HEK293 (cell line): ENCODE data around the gene TIGIT.

Source experiments
- BCL11A ChIP-seq: fragments of 450-650 bp; formaldehyde crosslinking; IDR thresholded peaks from 2 replicates; pipeline ENCODE4 v1.5.1; 2016; ENCODE audit warnings: low read depth, missing biosample characterization, missing genetic modification characterization
- GLIS1 ChIP-seq: fragments of 450-650 bp; formaldehyde crosslinking; IDR thresholded peaks from 2 replicates; pipeline ENCODE4 v1.5.1; 2016; ENCODE audit warnings: missing biosample characterization, missing genetic modification characterization
- OSR2 ChIP-seq: fragments of 450-650 bp; formaldehyde crosslinking; IDR thresholded peaks from 2 replicates; pipeline ENCODE4 v1.5.1; 2016; ENCODE audit warnings: missing biosample characterization, missing genetic modification characterization
- SP2 ChIP-seq: fragments of 450-650 bp; formaldehyde crosslinking; IDR thresholded peaks from 2 replicates; pipeline ENCODE4 v1.5.1; 2016; ENCODE audit warnings: missing biosample characterization, missing genetic modification characterization
- WT1 ChIP-seq: fragments of 450-650 bp; formaldehyde crosslinking; IDR thresholded peaks from 2 replicates; pipeline ENCODE4 v1.5.1; 2016; ENCODE audit warnings: missing biosample characterization, missing genetic modification characterization
- ZFP37 ChIP-seq: fragments of 450-650 bp; formaldehyde crosslinking; IDR thresholded peaks from 2 replicates; pipeline ENCODE4 v1.5.1; 2016; ENCODE audit warnings: missing biosample characterization, missing genetic modification characterization
- ZNF423 ChIP-seq: fragments of 450-650 bp; formaldehyde crosslinking; IDR thresholded peaks from 2 replicates; pipeline ENCODE4 v1.5.1; 2016; ENCODE audit warnings: missing biosample characterization, missing genetic modification characterization
- ZNF621 ChIP-seq: fragments of 450-650 bp; formaldehyde crosslinking; IDR thresholded peaks from 2 replicates; pipeline ENCODE4 v1.5.1; 2017; ENCODE audit warnings: missing biosample characterization, missing genetic modification characterization
- ZNF777 ChIP-seq: fragments of 450-650 bp; formaldehyde crosslinking; IDR thresholded peaks from 2 replicates; pipeline ENCODE4 v1.5.1; 2017; ENCODE audit warnings: missing biosample characterization, missing genetic modification characterization, borderline replicate concordance
- TF ChIP-seq, protein P1 (sequence below): sonication (generic); formaldehyde crosslinking; IDR thresholded peaks from 2 replicates; pipeline ENCODE4 v1.8.1; 2022; ENCODE audit warnings: mild to moderate bottlenecking, moderate library complexity, missing genetic modification reagents
- TF ChIP-seq, protein P2 (sequence below): fragments of 450-650 bp; formaldehyde crosslinking; IDR thresholded peaks from 2 replicates; pipeline ENCODE4 v1.5.1; 2016; ENCODE audit warnings: missing biosample characterization, missing genetic modification characterization, low read depth
- TF ChIP-seq, protein P3 (sequence below): fragments of 450-650 bp; formaldehyde crosslinking; IDR thresholded peaks from 2 replicates; pipeline ENCODE4 v1.5.1; 2016; ENCODE audit warnings: missing biosample characterization, missing genetic modification characterization
- TF ChIP-seq, protein P4 (sequence below): fragments of 450-650 bp; formaldehyde crosslinking; IDR thresholded peaks from 2 replicates; pipeline ENCODE4 v1.5.1; 2017; ENCODE audit warnings: missing biosample characterization, missing genetic modification characterization
- TF ChIP-seq, protein P5 (sequence below): fragments of 450-650 bp; formaldehyde crosslinking; IDR thresholded peaks from 2 replicates; pipeline ENCODE4 v1.5.1; 2016; ENCODE audit warnings: missing biosample characterization, missing genetic modification characterization

DNA sequence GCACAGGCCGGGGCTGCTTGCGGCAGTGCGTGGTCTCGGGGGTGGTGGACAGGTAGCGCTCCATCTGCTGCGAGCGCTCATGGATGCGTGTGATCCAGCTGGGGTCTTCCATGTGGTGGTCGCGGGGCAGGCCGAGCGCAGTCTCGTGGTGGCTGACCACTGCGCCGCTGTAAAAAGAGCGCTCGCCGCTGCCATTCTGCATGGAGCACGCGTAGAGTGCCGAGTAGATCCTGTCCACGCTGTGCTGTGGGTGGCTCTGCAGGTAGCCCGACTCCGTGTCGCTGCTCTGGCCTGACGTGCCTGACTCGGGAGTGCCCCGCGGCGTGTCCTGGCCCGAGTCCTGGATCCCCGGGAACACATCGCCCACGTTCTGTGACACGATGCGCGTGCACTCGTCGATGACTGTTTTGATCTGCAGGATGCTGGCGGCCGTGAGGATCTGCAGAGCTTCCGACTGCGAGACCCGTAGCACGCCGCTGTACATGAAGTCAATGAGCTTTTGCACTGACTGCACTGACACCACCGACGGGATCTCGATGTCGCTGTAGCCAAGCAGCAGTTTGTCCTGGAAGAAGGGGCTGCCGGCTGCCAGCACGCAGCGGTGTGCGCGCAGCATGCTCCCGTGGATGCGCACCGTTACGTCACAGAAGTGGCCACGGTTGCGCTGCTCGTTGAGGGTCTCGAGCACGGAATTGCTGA is 57.4 kb downstream of the TIGIT start:
- TF ChIP-seq, protein P1, sequence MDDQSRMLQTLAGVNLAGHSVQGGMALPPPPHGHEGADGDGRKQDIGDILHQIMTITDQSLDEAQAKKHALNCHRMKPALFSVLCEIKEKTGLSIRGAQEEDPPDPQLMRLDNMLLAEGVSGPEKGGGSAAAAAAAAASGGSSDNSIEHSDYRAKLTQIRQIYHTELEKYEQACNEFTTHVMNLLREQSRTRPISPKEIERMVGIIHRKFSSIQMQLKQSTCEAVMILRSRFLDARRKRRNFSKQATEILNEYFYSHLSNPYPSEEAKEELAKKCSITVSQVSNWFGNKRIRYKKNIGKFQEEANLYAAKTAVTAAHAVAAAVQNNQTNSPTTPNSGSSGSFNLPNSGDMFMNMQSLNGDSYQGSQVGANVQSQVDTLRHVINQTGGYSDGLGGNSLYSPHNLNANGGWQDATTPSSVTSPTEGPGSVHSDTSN (CRISPR knock-in tag), result no peak
- TF ChIP-seq, protein P2, sequence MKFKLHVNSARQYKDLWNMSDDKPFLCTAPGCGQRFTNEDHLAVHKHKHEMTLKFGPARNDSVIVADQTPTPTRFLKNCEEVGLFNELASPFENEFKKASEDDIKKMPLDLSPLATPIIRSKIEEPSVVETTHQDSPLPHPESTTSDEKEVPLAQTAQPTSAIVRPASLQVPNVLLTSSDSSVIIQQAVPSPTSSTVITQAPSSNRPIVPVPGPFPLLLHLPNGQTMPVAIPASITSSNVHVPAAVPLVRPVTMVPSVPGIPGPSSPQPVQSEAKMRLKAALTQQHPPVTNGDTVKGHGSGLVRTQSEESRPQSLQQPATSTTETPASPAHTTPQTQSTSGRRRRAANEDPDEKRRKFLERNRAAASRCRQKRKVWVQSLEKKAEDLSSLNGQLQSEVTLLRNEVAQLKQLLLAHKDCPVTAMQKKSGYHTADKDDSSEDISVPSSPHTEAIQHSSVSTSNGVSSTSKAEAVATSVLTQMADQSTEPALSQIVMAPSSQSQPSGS (tag by site-specific recombination), result no peak
- TF ChIP-seq GLIS1 (tag by site-specific recombination), result no peak
- TF ChIP-seq ZNF423 (tag by site-specific recombination), result no peak
- no peak for TF ChIP-seq SP2
- no peak for TF ChIP-seq ZNF621 (tag by site-specific recombination)
- TF ChIP-seq, protein P3, sequence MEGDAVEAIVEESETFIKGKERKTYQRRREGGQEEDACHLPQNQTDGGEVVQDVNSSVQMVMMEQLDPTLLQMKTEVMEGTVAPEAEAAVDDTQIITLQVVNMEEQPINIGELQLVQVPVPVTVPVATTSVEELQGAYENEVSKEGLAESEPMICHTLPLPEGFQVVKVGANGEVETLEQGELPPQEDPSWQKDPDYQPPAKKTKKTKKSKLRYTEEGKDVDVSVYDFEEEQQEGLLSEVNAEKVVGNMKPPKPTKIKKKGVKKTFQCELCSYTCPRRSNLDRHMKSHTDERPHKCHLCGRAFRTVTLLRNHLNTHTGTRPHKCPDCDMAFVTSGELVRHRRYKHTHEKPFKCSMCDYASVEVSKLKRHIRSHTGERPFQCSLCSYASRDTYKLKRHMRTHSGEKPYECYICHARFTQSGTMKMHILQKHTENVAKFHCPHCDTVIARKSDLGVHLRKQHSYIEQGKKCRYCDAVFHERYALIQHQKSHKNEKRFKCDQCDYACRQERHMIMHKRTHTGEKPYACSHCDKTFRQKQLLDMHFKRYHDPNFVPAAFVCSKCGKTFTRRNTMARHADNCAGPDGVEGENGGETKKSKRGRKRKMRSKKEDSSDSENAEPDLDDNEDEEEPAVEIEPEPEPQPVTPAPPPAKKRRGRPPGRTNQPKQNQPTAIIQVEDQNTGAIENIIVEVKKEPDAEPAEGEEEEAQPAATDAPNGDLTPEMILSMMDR, result no peak
- TF ChIP-seq, protein P4, sequence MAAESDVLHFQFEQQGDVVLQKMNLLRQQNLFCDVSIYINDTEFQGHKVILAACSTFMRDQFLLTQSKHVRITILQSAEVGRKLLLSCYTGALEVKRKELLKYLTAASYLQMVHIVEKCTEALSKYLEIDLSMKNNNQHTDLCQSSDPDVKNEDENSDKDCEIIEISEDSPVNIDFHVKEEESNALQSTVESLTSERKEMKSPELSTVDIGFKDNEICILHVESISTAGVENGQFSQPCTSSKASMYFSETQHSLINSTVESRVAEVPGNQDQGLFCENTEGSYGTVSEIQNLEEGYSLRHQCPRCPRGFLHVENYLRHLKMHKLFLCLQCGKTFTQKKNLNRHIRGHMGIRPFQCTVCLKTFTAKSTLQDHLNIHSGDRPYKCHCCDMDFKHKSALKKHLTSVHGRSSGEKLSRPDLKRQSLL (tag by site-specific recombination), result no peak
- TF ChIP-seq OSR2 (tag by site-specific recombination), result no peak
- TF ChIP-seq ZNF777 (tag by site-specific recombination), result no peak
- TF ChIP-seq ZFP37 (tag by site-specific recombination), result no peak
- TF ChIP-seq, protein P5, sequence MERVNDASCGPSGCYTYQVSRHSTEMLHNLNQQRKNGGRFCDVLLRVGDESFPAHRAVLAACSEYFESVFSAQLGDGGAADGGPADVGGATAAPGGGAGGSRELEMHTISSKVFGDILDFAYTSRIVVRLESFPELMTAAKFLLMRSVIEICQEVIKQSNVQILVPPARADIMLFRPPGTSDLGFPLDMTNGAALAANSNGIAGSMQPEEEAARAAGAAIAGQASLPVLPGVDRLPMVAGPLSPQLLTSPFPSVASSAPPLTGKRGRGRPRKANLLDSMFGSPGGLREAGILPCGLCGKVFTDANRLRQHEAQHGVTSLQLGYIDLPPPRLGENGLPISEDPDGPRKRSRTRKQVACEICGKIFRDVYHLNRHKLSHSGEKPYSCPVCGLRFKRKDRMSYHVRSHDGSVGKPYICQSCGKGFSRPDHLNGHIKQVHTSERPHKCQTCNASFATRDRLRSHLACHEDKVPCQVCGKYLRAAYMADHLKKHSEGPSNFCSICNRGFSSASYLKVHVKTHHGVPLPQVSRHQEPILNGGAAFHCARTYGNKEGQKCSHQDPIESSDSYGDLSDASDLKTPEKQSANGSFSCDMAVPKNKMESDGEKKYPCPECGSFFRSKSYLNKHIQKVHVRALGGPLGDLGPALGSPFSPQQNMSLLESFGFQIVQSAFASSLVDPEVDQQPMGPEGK (tag by site-specific recombination), result no peak
- no peak for TF ChIP-seq BCL11A
- TF ChIP-seq WT1 (tag by site-specific recombination), result no peak
